ENCODE data around the gene AGR2. TPM values are rescaled to one million over a fixed set of nuclear protein-coding genes. Genes with fewer than 3 reads are reported as not detected.

AGR2 gene
- total RNA-seq, 1 experiment from 2014 or later, result 0.65 TPM

- ChIA-PET POLR2A (interaction anchor here (0.7 kb wide), 1 partner anchor 99 kb away, joined by 4 read pairs; the partner anchor contains the start of gene BZW2), CTCF (interaction anchor here (0.7 to 1.8 kb wide), 2 partner anchors 48 to 56 kb away, joined by 3 to 5 read pairs; no protein-coding TSS in a partner anchor)
- BruUV-seq (replicated peaks), result no TSS peak
- Mint-ChIP-seq H3K36me3 (ENCODE audit: insufficient read depth, unreplicated experiment) (no peaks in the 10 kb centered on the region), H3K27me3 (ENCODE audit: insufficient read depth, unreplicated experiment) (no peaks in the 10 kb centered on the region), H3K27ac (ENCODE audit: low read depth, unreplicated experiment) (no peak overlapping the region), H3K9me3 (ENCODE audit: unreplicated experiment) (no peaks in the 10 kb centered on the region), H3K4me1 (ENCODE audit: insufficient read depth, unreplicated experiment) (peaks cover 24% of the 10 kb centered on the region), H3K4me3 (ENCODE audit: unreplicated experiment) (no peak overlapping the region)
- no peak for DNase-seq (ENCODE audit: unreplicated experiment)
- no peak for TF ChIP-seq CTCF (IDR thresholded peaks at IDR 0.05; ENCODE audit: unreplicated experiment)
- intact Hi-C loops (cut with micrococcal nuclease), result no loop called here
Measured at GRCh38 chr7:16745645-16746044, 59.2 kb downstream of the AGR2 start.

GRCh38 chr7:16744518-16745250 is 60.1 kb downstream of the AGR2 start:
- no peak for DNase-seq (ENCODE audit: unreplicated experiment)
- no peaks in the 10 kb centered on the region for H3K36me3 Mint-ChIP-seq (ENCODE audit: insufficient read depth, unreplicated experiment)
- peaks cover 34% of the 10 kb centered on the region for H3K4me1 Mint-ChIP-seq (ENCODE audit: insufficient read depth, unreplicated experiment)
- H3K4me3 Mint-ChIP-seq (ENCODE audit: unreplicated experiment), result no peak overlapping the region
- ChIA-PET CTCF (interaction anchor here (0.7 to 1.8 kb wide), 3 partner anchors 47 to 57 kb away, joined by 3 to 5 read pairs (median 5); no protein-coding TSS in a partner anchor), POLR2A (interaction anchor here (3.1 kb wide), 1 partner anchor 10 kb away, joined by 9 read pairs; the partner anchor contains the start of gene TSPAN13)
- no TSS peak for BruUV-seq (replicated peaks)
- no peaks in the 10 kb centered on the region for H3K9me3 Mint-ChIP-seq (ENCODE audit: unreplicated experiment)
- H3K27ac Mint-ChIP-seq (ENCODE audit: low read depth, unreplicated experiment), result peak overlapping the region; percentile 72
- H3K27me3 Mint-ChIP-seq (ENCODE audit: insufficient read depth, unreplicated experiment), result no peaks in the 10 kb centered on the region
- no peak for TF ChIP-seq CTCF (IDR thresholded peaks at IDR 0.05; ENCODE audit: unreplicated experiment)
- intact Hi-C loops (cut with micrococcal nuclease), result no loop called here

- no peaks in the 10 kb centered on the region for H3K27me3 Mint-ChIP-seq (ENCODE audit: insufficient read depth, unreplicated experiment)
- peaks cover 34% of the 10 kb centered on the region for H3K4me1 Mint-ChIP-seq (ENCODE audit: insufficient read depth, unreplicated experiment)
- intact Hi-C loops (cut with micrococcal nuclease), result no loop called here
- H3K27ac Mint-ChIP-seq (ENCODE audit: low read depth, unreplicated experiment), result peak overlapping the region; percentile 72
- no peaks in the 10 kb centered on the region for H3K9me3 Mint-ChIP-seq (ENCODE audit: unreplicated experiment)
- no peak for TF ChIP-seq CTCF (IDR thresholded peaks at IDR 0.05; ENCODE audit: unreplicated experiment)
- peak; percentile 35 for DNase-seq (ENCODE audit: unreplicated experiment)
- no TSS peak for BruUV-seq (replicated peaks)
- CTCF ChIA-PET, result interaction anchor here (0.6 to 0.8 kb wide), 4 partner anchors 11 to 964 kb away, joined by 3 to 4 read pairs (median 3); no protein-coding TSS in a partner anchor
- POLR2A ChIA-PET, result interaction anchor here (0.8 to 3.1 kb wide), 2 partner anchors 11 to 13 kb away, joined by 3 to 9 read pairs; partner anchors contain the start of gene TSPAN13
- no peak overlapping the region for H3K4me3 Mint-ChIP-seq (ENCODE audit: unreplicated experiment)
- no peaks in the 10 kb centered on the region for H3K36me3 Mint-ChIP-seq (ENCODE audit: insufficient read depth, unreplicated experiment)
Measured at GRCh38 chr7:16743236-16743635, 61.6 kb downstream of the AGR2 start.

GRCh38 chr7:16742547-16742946 is 62.3 kb downstream of the AGR2 start:
- H3K4me3 Mint-ChIP-seq (ENCODE audit: unreplicated experiment), result no peak overlapping the region
- DNase-seq (ENCODE audit: unreplicated experiment), result no peak
- H3K27ac Mint-ChIP-seq (ENCODE audit: low read depth, unreplicated experiment), result peak overlapping the region; percentile 72
- H3K4me1 Mint-ChIP-seq (ENCODE audit: insufficient read depth, unreplicated experiment), result peaks cover 34% of the 10 kb centered on the region
- no peaks in the 10 kb centered on the region for H3K36me3 Mint-ChIP-seq (ENCODE audit: insufficient read depth, unreplicated experiment)
- no peak for TF ChIP-seq CTCF (IDR thresholded peaks at IDR 0.05; ENCODE audit: unreplicated experiment)
- no peaks in the 10 kb centered on the region for H3K27me3 Mint-ChIP-seq (ENCODE audit: insufficient read depth, unreplicated experiment)
- POLR2A ChIA-PET, result interaction anchor here (0.9 to 3.1 kb wide), 4 partner anchors 10 to 96 kb away, joined by 3 to 9 read pairs (median 4); partner anchors contain the start of gene TSPAN13
- H3K9me3 Mint-ChIP-seq (ENCODE audit: unreplicated experiment), result no peaks in the 10 kb centered on the region
- intact Hi-C loops (cut with micrococcal nuclease), result no loop called here
- CTCF ChIA-PET, result interaction anchor here (0.6 to 0.8 kb wide), 3 partner anchors 11 to 964 kb away, joined by 3 to 5 read pairs (median 4); no protein-coding TSS in a partner anchor
- BruUV-seq (replicated peaks), result no TSS peak

All from MCF 10A (cell line).